Adrenal gland (tissue), 12 donors: ENCODE measurements around the gene SNX5. TPM values are rescaled to one million over a fixed set of nuclear protein-coding genes. Genes with fewer than 3 reads are reported as not detected.

ENCODE experiments used
- DNase-seq, 7 donors: peaks; one replicate each; pipeline ENCODE4 v3.0.0-alpha.2; 2019 to 2020
- H3K27ac ChIP-seq, 5 donors: fragments of 200-600 bp; sonication (generic) in 4 of 5; 1 replicate in 3 of 5; 2 replicates in 2 of 5; pipeline versions ENCODE4 v1.5.1 to v1.8.0; 2016 to 2020; ENCODE audit warnings: mild to moderate bottlenecking in 1 of 5
- H3K27me3 ChIP-seq: fragments of 200-600 bp; 2 replicates; pipeline ENCODE4 v1.8.0; 2021
- H3K36me3 ChIP-seq, 2 donors: fragments of 200-600 bp; replicated peaks in 1 of 2; 1 replicate in 1 of 2; 2 replicates in 1 of 2; pipeline versions ENCODE4 v1.5.1 to v1.8.0; 2018 to 2022
- H3K4me1 ChIP-seq, 2 donors: fragments of 200-600 bp; replicated peaks in 1 of 2; 1 replicate in 1 of 2; 2 replicates in 1 of 2; pipeline versions ENCODE4 v1.5.1 to v1.8.0; 2018 to 2021
- H3K4me3 ChIP-seq, 4 donors: fragments of 200-600 bp; sonication (generic) in 3 of 4; one replicate each; pipeline ENCODE4 v1.5.1; 2016 to 2018
- H3K9me3 ChIP-seq, 3 donors: fragments of 200-600 bp; sonication (generic) in 1 of 3; replicated peaks in 1 of 3; 1 replicate in 2 of 3; 2 replicates in 1 of 3; pipeline versions ENCODE4 v1.5.1 to v1.8.0; 2016 to 2021
- POLR2A ChIP-seq, 2 donors: fragments of 450-650 bp; IDR thresholded peaks; one replicate each; pipeline ENCODE4 v1.6.1; 2017; ENCODE audit warnings: antibody characterized with exemption in 2 of 2, mild to moderate bottlenecking in 2 of 2, moderate library complexity in 1 of 2
- WGBS, 4 donors: extraction: QIAGEN DNeasy Blood & Tissue Kit in 2 of 4; methylation state at CpG; one replicate each; pipeline versions ENCODE4 v1.1.5 to v1.1.7; 2013 to 2017; 5-methylcytosine and 5-hydroxymethylcytosine counted together
- intact Hi-C, 2 donors: fragments of 100-400 bp; cut with DNase I; formaldehyde crosslinking; loops; one replicate each; pipeline versions ENCODE4 v1.14.1 to v1.15.0; 2022 to 2023
- polyA plus RNA-seq, 3 donors: library from polyadenylated mRNA; stranded (reverse); fragments of 200-250 nt in 2 of 3; fragments of 350-450 nt in 1 of 3; fragmentation: Illumina TruSeq in 1 of 3; extraction: RNeasy Lipid Tissue Mini Kit (QIAGEN cat#74804) in 1 of 3; gene quantifications; one replicate each; pipeline ENCODE4 v1.2.3, GENCODE V29; 2013 to 2014
- total RNA-seq, 9 donors: library from RNA; depleted of rRNA in 4 of 9; stranded (reverse); fragments of >200 nt in 4 of 9; fragments of 120-200 nt in 1 of 9; fragmentation: NEBNext Ultra II Directional in 1 of 9; extraction: Animal tissue kit (Norgen Biotek cat#: 25700) in 1 of 9; gene quantifications; one replicate each; pipeline versions ENCODE4 v1.1.0 to v1.2.4, GENCODE V29; 2013 to 2023
- TF ChIP-seq, protein P1 (sequence below), 6 experiments: fragments of 450-650 bp in 4 of 6; fragments of 200-600 bp in 2 of 6; sonication (generic) in 1 of 6; IDR thresholded peaks; 1 replicate in 5 of 6; 2 replicates in 1 of 6; pipeline versions ENCODE4 v1.5.1 to v1.8.0; 2016 to 2021; ENCODE audit warnings: antibody characterized with exemption in 6 of 6, mild to moderate bottlenecking in 2 of 6, moderate library complexity in 1 of 6
- donor health status: healthy with polysubstance abuse.
- donor health status: Bipolar disorder and iron deficiency.
- donor health status: DM: yes; HTN: yes; CAD: no.
- donor health status: DM: no; HTN: no; CAD: no.
- donor health status: DM: no; HTN: no; CAD: no.
- donor health status: DM: yes; HTN: yes; CAD: no.

Gene SNX5
- total and polyA plus RNA-seq, 12 donors: 103 to 201 (median 144) TPM

DNA sequence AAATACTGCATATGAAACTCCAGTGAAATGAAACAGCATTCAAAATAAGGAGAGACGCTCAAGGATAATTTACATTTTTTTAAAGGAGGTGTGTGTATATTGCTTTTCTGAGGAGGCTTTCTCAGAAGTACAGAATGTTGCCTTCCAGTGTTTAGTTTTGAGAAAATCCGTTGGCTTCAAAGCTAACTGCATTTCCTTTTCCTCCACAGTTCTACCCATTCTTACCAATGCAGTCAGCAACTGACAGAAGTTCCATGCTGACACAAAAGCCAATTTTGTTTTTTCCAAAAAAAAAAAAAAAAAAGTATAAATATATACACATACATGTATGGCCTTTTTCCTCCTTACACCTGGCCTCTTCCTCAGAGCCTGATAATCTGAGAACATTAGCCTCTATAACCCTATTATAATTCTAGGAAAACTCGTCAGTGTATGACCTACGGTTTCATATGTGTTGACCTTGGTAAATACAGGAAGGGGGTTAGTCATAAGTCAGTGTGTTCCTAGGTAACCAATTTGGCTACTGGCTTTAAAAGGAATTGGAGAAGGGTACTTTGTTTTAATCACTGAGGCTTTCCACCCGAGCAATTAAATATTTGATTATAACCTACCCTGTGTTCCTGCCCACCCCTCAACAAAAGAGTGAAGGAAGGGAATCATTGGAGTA lies 24.4 kb upstream of the SNX5 start:
- intact Hi-C loops: loop anchor here (10.0 kb wide), 2 partner anchors 318 to 488 kb away; no protein-coding TSS in a partner anchor
- DNase-seq: no peak
- H3K9me3 ChIP-seq: no peaks in the 10 kb centered on the region
- TF ChIP-seq, protein P1, sequence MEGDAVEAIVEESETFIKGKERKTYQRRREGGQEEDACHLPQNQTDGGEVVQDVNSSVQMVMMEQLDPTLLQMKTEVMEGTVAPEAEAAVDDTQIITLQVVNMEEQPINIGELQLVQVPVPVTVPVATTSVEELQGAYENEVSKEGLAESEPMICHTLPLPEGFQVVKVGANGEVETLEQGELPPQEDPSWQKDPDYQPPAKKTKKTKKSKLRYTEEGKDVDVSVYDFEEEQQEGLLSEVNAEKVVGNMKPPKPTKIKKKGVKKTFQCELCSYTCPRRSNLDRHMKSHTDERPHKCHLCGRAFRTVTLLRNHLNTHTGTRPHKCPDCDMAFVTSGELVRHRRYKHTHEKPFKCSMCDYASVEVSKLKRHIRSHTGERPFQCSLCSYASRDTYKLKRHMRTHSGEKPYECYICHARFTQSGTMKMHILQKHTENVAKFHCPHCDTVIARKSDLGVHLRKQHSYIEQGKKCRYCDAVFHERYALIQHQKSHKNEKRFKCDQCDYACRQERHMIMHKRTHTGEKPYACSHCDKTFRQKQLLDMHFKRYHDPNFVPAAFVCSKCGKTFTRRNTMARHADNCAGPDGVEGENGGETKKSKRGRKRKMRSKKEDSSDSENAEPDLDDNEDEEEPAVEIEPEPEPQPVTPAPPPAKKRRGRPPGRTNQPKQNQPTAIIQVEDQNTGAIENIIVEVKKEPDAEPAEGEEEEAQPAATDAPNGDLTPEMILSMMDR (IDR thresholded peaks at IDR 0.05): no peak
- TF ChIP-seq POLR2A (IDR thresholded peaks at IDR 0.05): no peak
- WGBS, 4 donors: 38 to 51% (median 45%) methylated on average over 5 of the region's 5 CpGs
- H3K27me3 ChIP-seq: no peaks in the 10 kb centered on the region
- H3K4me3 ChIP-seq: no peak overlapping the region
- H3K4me1 ChIP-seq: peaks cover 0 to 5% of the 10 kb centered on the region in 2 donors
- H3K36me3 ChIP-seq: peaks cover 0 to 4% of the 10 kb centered on the region in 2 donors
- H3K27ac ChIP-seq: peak overlapping the region in 2 of 5 donors; percentile 26 to 58

- TF ChIP-seq POLR2A (IDR thresholded peaks at IDR 0.05): no peak
- TF ChIP-seq, protein P1 (IDR thresholded peaks at IDR 0.05): no peak
- Histone ChIP-seq H3K9me3 (no peaks in the 10 kb centered on the region), H3K27ac (peak overlapping the region in 1 of 5 donors; percentile 48), H3K4me1 (peaks cover 0 to 5% of the 10 kb centered on the region in 2 donors), H3K27me3 (no peaks in the 10 kb centered on the region), H3K36me3 (peaks cover 0 to 5% of the 10 kb centered on the region in 2 donors), H3K4me3 (no peak overlapping the region)
- 84 to 86% (median 85%) methylated on average over 6 of the region's 6 CpGs for WGBS, 4 donors
- intact Hi-C loops: loop anchor here (10.0 kb wide), 2 partner anchors 317 to 487 kb away; no protein-coding TSS in a partner anchor
- DNase-seq: no peak
These were observed 23.6 kb upstream of the SNX5 start for GRCh38 chr20:17992224-17992637.

DNA sequence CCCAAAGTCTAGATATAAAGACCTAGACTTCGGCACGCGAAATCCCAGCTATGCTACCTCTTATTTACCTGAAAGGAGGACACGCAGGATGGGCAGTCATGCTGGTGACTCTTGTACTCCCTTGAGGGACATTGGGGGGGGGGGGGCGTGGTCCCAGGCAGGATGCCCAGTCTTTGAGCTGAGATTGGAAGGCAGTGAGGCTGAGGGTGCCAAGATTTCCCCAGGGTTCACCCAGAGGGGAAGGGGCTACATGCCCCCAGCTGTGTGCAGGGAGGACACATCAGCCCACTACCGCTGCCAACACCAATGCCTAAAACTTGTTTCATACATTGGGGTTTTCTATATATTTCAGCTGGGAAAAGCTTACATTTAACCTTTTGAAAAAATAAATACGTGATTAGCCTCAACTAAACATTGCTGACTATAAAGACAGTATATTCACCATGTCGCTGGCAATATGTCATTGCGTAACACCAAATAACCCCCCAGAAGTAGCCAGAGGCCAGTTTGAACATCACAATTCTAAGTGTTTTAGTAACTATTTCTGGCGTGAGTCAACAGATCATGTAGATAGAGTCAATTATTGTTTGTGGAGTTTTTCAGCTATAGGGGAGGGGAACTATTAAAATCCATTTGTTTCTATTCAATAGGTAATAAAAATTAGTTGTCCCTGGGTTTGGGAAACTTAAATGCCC lies 21.8 kb upstream of the SNX5 start:
- H3K4me1 ChIP-seq: no peaks in the 10 kb centered on the region
- H3K4me3 ChIP-seq: no peak overlapping the region
- no peaks in the 10 kb centered on the region for H3K9me3 ChIP-seq
- no peaks in the 10 kb centered on the region for H3K27me3 ChIP-seq
- WGBS, 4 donors: 84 to 95% (median 88%) methylated on average over 9 to 10 of the region's 10 CpGs
- DNase-seq: no peak
- peaks cover 0 to 10% of the 10 kb centered on the region in 2 donors for H3K36me3 ChIP-seq
- intact Hi-C loops: loop anchor here (10.0 kb wide), 2 partner anchors 316 to 486 kb away; no protein-coding TSS in a partner anchor
- no peak overlapping the region for H3K27ac ChIP-seq
- no peak for TF ChIP-seq POLR2A (IDR thresholded peaks at IDR 0.05)
- TF ChIP-seq, protein P1 (IDR thresholded peaks at IDR 0.05): no peak

DNA sequence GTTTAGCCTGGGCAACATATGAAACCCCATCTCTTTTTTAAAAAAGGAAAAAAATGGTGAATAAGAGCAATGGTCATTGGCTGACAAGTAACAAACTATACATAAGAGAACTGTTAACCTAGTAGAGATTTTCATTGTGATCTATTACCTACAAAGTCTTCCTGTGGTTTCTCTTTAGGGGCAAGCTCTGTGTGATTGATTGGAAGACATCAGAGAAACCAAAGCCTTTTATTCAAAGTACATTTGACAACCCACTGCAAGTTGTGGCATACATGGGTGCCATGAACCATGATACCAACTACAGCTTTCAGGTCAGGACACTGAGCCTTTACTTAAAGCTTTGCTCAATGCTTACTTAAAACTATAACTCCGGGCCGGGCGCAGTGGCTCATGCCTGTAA lies 19.4 kb upstream of the SNX5 start:
- Histone ChIP-seq H3K36me3 (peaks cover 0 to 10% of the 10 kb centered on the region in 2 donors), H3K4me3 (no peak overlapping the region), H3K27me3 (no peaks in the 10 kb centered on the region), H3K4me1 (no peaks in the 10 kb centered on the region), H3K27ac (no peak overlapping the region), H3K9me3 (no peaks in the 10 kb centered on the region)
- DNase-seq: no peak
- intact Hi-C loops: no loop called here
- no peak for TF ChIP-seq POLR2A (IDR thresholded peaks at IDR 0.05)
- TF ChIP-seq, protein P1 (IDR thresholded peaks at IDR 0.05): no peak
- 95 to 100% (median 99%) methylated on average over 3 of the region's 3 CpGs for WGBS, 4 donors
